MM.1S (cell line): Measurements from ENCODE around the gene ALDH3A1.

ENCODE experiments used
- DNase-seq: peaks from one replicate; pipeline ENCODE4 v3.0.0-alpha.2; 2015
- H2AFZ ChIP-seq: fragments of 300-600 bp; sonication (generic); 2 replicates; pipeline ENCODE4 v1.6.0; 2016; ENCODE audit warnings: antibody characterized with exemption, low read length
- H3F3A ChIP-seq: fragments of 300-600 bp; sonication (generic); 2 replicates; pipeline ENCODE4 v1.6.1; 2016; ENCODE audit warnings: mild to moderate bottlenecking, antibody characterized with exemption, low read length, moderate library complexity, mixed read lengths; ENCODE audit not compliant: insufficient read depth
- H3K27ac ChIP-seq: fragments of 300-600 bp; sonication (generic); 2 replicates; pipeline ENCODE4 v1.5.1; 2016; ENCODE audit warnings: mild to moderate bottlenecking, low read length
- H3K27me3 ChIP-seq: fragments of 300-600 bp; sonication (generic); replicated peaks from 2 replicates; pipeline ENCODE4 v1.6.0; 2016; ENCODE audit warnings: low read length; ENCODE audit not compliant: insufficient read depth
- H3K36me3 ChIP-seq: fragments of 300-600 bp; sonication (generic); replicated peaks from 2 replicates; pipeline ENCODE4 v1.6.1; 2016; ENCODE audit warnings: mild to moderate bottlenecking, low read length, mixed read lengths; ENCODE audit not compliant: insufficient read depth
- H3K4me1 ChIP-seq: fragments of 300-600 bp; sonication (generic); 2 replicates; pipeline ENCODE4 v1.6.1; 2016; ENCODE audit warnings: low read length, mixed read lengths
- H3K4me2 ChIP-seq: fragments of 300-600 bp; sonication (generic); 2 replicates; pipeline ENCODE4 v1.6.0; 2016; ENCODE audit warnings: low read depth, low read length
- H3K4me3 ChIP-seq: fragments of 300-600 bp; sonication (generic); 2 replicates; pipeline ENCODE4 v1.5.1; 2016; ENCODE audit warnings: low read length, mixed read lengths
- H3K79me2 ChIP-seq: fragments of 300-600 bp; sonication (generic); 2 replicates; pipeline ENCODE4 v1.6.1; 2016; ENCODE audit warnings: mixed run types, low read length, mixed read lengths
- H3K9ac ChIP-seq: fragments of 300-600 bp; sonication (generic); 2 replicates; pipeline ENCODE4 v1.6.1; 2016; ENCODE audit warnings: low read length, mixed read lengths
- H3K9me2 ChIP-seq: fragments of 300-600 bp; sonication (generic); replicated peaks from 2 replicates; pipeline ENCODE4 v1.6.1; 2016; ENCODE audit warnings: mild to moderate bottlenecking, low read length, mixed read lengths; ENCODE audit not compliant: insufficient read depth
- H3K9me3 ChIP-seq: fragments of 300-600 bp; sonication (generic); replicated peaks from 2 replicates; pipeline ENCODE4 v1.6.1; 2016; ENCODE audit warnings: mild to moderate bottlenecking, low read length, mixed read lengths; ENCODE audit not compliant: insufficient read depth
- H4K20me1 ChIP-seq: fragments of 300-600 bp; sonication (generic); 2 replicates; pipeline ENCODE4 v1.6.1; 2016; ENCODE audit warnings: mild to moderate bottlenecking, low read length, moderate library complexity, mixed read lengths; ENCODE audit not compliant: insufficient read depth
- EZH2 ChIP-seq: fragments of 300-600 bp; sonication (generic); optimal IDR thresholded peaks from 2 replicates; pipeline ENCODE3; 2017; ENCODE audit warnings: low read depth, mild to moderate bottlenecking, antibody characterized with exemption, low read length, mixed read lengths
- EZH2phosphoT487 ChIP-seq: fragments of 300-600 bp; sonication (generic); IDR thresholded peaks from 2 replicates; pipeline ENCODE4 v1.6.1; 2018; ENCODE audit warnings: antibody characterized with exemption, low read length
- TF ChIP-seq, protein P1 (sequence below): fragments of 300-600 bp; sonication (generic); IDR thresholded peaks from 2 replicates; pipeline ENCODE4 v1.5.1; 2016; ENCODE audit warnings: antibody characterized with exemption, low read length, mixed read lengths

The ALDH3A1 gene

DNA sequence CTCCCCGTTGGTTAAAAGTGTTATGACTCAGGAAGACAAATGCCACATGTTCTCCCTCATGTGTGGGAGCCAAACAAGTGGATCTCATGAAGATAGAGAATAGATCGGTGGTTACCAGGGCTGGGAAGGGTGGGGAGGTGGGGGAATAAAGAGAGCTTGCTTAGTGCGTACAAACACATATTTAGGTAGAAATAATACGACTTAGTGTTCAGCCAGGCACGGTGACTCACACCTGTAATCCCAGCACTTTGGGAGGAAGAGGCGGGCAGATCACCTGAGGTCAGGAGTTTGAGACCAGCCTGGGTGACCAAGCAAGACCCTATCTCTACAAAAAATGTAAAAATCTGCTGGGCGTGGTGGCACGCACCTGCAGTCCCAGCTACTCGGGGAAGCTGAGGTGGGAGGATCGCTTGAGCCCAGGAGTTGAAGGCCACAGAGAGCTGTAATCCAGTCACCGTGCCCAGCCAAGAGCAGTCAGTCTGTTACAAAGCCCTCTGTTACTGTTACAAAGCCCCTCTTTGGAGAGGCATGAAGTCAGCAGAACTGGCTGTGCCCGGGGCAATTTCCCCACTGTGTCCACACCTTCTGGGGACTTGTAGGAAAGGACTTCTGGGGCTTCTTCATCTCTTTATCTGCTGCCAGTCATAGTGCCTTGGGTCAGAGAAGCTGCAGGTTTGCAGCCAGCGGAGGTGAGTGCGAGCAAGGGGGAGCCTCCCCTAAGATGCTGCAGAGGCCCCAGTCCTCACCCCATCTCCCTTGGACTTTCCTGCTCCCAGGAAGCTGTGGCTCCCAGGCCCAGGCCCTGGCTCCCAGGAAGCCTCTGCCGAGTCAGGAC, 4.3 kb upstream of the ALDH3A1 start:
- Histone ChIP-seq H3K36me3 (no peaks in the 10 kb centered on the region), H3K9me3 (no peaks in the 10 kb centered on the region), H4K20me1 (0 out of 2 replicates have a peak, but pooled peaks cover 3% of the 10 kb centered on the region), H3K27ac (no peak overlapping the region), H3K79me2 (no peaks in the 10 kb centered on the region), H3K4me2 (no peak overlapping the region), H3K4me3 (no peak overlapping the region), H3K4me1 (no peaks in the 10 kb centered on the region), H2AFZ (no peak overlapping the region), H3F3A (no peaks in the 10 kb centered on the region), H3K9ac (no peak overlapping the region), H3K9me2 (no peaks in the 10 kb centered on the region), H3K27me3 (peaks cover 20% of the 10 kb centered on the region)
- TF ChIP-seq, protein P1, sequence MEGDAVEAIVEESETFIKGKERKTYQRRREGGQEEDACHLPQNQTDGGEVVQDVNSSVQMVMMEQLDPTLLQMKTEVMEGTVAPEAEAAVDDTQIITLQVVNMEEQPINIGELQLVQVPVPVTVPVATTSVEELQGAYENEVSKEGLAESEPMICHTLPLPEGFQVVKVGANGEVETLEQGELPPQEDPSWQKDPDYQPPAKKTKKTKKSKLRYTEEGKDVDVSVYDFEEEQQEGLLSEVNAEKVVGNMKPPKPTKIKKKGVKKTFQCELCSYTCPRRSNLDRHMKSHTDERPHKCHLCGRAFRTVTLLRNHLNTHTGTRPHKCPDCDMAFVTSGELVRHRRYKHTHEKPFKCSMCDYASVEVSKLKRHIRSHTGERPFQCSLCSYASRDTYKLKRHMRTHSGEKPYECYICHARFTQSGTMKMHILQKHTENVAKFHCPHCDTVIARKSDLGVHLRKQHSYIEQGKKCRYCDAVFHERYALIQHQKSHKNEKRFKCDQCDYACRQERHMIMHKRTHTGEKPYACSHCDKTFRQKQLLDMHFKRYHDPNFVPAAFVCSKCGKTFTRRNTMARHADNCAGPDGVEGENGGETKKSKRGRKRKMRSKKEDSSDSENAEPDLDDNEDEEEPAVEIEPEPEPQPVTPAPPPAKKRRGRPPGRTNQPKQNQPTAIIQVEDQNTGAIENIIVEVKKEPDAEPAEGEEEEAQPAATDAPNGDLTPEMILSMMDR, result no peak
- TF ChIP-seq EZH2phosphoT487, result no peak
- no peak for TF ChIP-seq EZH2
- no peak for DNase-seq

DNA sequence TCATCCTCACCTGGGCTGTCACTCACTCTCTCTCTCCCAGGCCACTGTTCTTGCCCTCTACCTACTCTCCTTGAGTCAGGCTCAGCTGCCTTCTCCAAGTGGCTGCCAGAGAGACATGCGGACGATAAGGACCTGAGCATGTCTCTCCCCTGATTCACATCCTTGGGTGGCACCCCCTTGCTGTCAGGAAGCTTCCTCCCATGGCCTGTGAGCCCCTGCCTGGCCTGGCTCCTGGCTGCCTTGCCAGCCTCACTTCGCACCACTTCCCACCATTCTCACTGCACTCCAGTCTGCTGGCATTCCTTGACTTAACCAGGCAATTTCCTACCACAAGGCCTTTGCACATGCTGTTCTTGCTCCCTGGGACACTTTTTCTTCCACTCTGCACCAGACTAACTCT, 2.7 kb upstream of the ALDH3A1 start:
- Histone ChIP-seq H2AFZ (no peak overlapping the region), H3K36me3 (no peaks in the 10 kb centered on the region), H3K9me2 (no peaks in the 10 kb centered on the region), H3K79me2 (no peaks in the 10 kb centered on the region), H3K4me1 (no peaks in the 10 kb centered on the region), H4K20me1 (0 out of 2 replicates have a peak, but pooled peaks cover 3% of the 10 kb centered on the region), H3K9ac (no peak overlapping the region), H3K27me3 (peaks cover 21% of the 10 kb centered on the region), H3K9me3 (no peaks in the 10 kb centered on the region), H3K27ac (no peak overlapping the region), H3K4me2 (no peak overlapping the region), H3F3A (no peaks in the 10 kb centered on the region), H3K4me3 (no peak overlapping the region)
- TF ChIP-seq, protein P1, result no peak
- TF ChIP-seq EZH2phosphoT487, result no peak
- TF ChIP-seq EZH2, result no peak
- no peak for DNase-seq

DNA sequence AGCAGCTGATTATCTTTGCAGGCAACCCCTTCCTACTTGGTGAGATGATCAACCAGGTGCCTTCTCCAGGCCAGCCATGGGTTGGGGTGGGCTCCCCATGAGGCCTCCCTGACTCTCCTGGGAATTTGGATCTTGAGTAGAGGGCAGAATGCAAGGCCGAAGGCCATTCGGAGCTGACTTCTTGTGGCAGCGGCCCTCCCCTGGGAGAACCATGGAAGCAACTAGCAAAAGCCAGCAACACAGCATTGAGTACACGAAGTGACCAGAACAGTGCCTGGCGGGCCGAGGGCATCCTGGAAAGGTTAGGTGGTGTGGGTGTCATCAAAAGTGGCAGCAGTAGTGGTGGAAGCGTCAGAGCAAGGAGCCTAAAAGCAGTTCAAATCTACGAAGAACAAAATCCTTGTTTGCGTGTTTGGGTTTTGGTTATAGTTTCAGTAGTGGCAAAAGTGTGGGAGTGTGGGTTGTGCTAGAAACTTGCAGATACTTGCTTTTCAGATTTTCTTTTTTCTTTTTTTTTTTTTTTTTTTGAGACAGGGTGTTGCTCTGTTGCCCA, 2.0 kb upstream of the ALDH3A1 start:
- Histone ChIP-seq H3K4me2 (no peak overlapping the region), H3F3A (no peaks in the 10 kb centered on the region), H3K27ac (no peak overlapping the region), H3K27me3 (peaks cover 25% of the 10 kb centered on the region), H3K4me3 (no peak overlapping the region), H3K9me2 (no peaks in the 10 kb centered on the region), H4K20me1 (0 out of 2 replicates have a peak, but pooled peaks cover 3% of the 10 kb centered on the region), H3K79me2 (no peaks in the 10 kb centered on the region), H3K9ac (no peak overlapping the region), H2AFZ (no peak overlapping the region), H3K9me3 (no peaks in the 10 kb centered on the region), H3K36me3 (no peaks in the 10 kb centered on the region), H3K4me1 (no peaks in the 10 kb centered on the region)
- DNase-seq, result no peak
- TF ChIP-seq, protein P1, result no peak
- TF ChIP-seq EZH2phosphoT487 (no peak), EZH2 (no peak)
